ENCODE results near the gene AOPEP. TPM values are rescaled to one million over a fixed set of nuclear protein-coding genes. Genes with fewer than 3 reads are reported as not detected.
A peak's percentile ranks its signal among the peaks of the same experiment; 100 is the strongest.

The AOPEP gene
- total and polyA plus RNA-seq, 9 of the 15 experiments (the other 6 are each of a cell fraction or from before 2014, with no cell fraction given), result 4.5 to 19.3 (median 13.5) TPM

- no peak overlapping the region for H3K9ac ChIP-seq (ENCODE audit: insufficient read depth in 1 of 2, low read depth in 2 of 2, low read length in 2 of 2)
- POLR2A ChIA-PET, result interaction anchor here (0.6 to 1.7 kb wide), 4 partner anchors 8 to 77 kb away, joined by 3 to 5 read pairs (median 3); no protein-coding TSS in a partner anchor
- CTCF ChIA-PET (ENCODE audit: low intra/inter-chr PET ratio), result no interaction called here
- in situ Hi-C loops (cut with MboI) (no loop called here), intact Hi-C loops (cut with micrococcal nuclease) (no loop called here)
- no peaks in the 10 kb centered on the region for H4K20me1 ChIP-seq (replicated peaks; ENCODE audit: control insufficient read depth, insufficient read depth, low read length)
- no peaks in the 10 kb centered on the region for H3K9me3 ChIP-seq (replicated peaks; ENCODE audit: control insufficient read depth, insufficient read depth, low read depth, low read length)
- no TSS peak for BruUV-seq (replicated peaks)
- DNase-seq (ENCODE audit: extremely low read depth in 1 of 4, low spot score in 3 of 4), result no peak
- no peaks in the 10 kb centered on the region for H3K27me3 ChIP-seq (ENCODE audit: control insufficient read depth in 2 of 2, insufficient read depth in 2 of 2, low read length in 2 of 2)
- WGBS (ENCODE audit: insufficient coverage, low coverage, missing lambda C conversion rate), result 56% methylated on average over 10 of the region's 10 CpGs
- H3K4me3 ChIP-seq, result no peak overlapping the region
- H3K4me2 ChIP-seq (ENCODE audit: insufficient read depth, low read length), result no peak overlapping the region
- H3K4me1 ChIP-seq (replicated peaks in 1 of 2; ENCODE audit: control insufficient read depth in 2 of 2, insufficient read depth in 2 of 2, low read length in 2 of 2), result peaks cover 0 to 3% of the 10 kb centered on the region in 2 experiments; a peak in 2 of 5 replicates
- H3K36me3 ChIP-seq (ENCODE audit: control insufficient read depth, insufficient read depth, low read length), result no peaks in the 10 kb centered on the region
- no peak overlapping the region for H2AFZ ChIP-seq (ENCODE audit: low read depth, low read length)
- no peak for FAIRE-seq
- no peaks in the 10 kb centered on the region for H3K9me1 ChIP-seq (ENCODE audit: control insufficient read depth, insufficient read depth, low read length)
- ATAC-seq, result no peak
- no peak overlapping the region for H3K27ac ChIP-seq (ENCODE audit: extremely low read depth, low read depth, low read length)
- no peaks in the 10 kb centered on the region for H3K79me2 ChIP-seq (ENCODE audit: control insufficient read depth, insufficient read depth, low read length)
- TF ChIP-seq TRIM24 (IDR thresholded peaks at IDR 0.05) (no peak), SRSF7 (optimal IDR thresholded peaks at IDR 0.05; ENCODE audit: low read depth, low read length) (no peak), NONO (IDR thresholded peaks at IDR 0.05; ENCODE audit: low read depth in 2 of 2, low read length in 1 of 2) (no peak), TCF3 (CRISPR knock-in tag; IDR thresholded peaks at IDR 0.05) (peak; percentile 8; the same call in 1 of the 2 replicates), SRSF1 (IDR thresholded peaks at IDR 0.05; ENCODE audit: low read depth, low read length) (no peak), POLR2G (IDR thresholded peaks at IDR 0.05; ENCODE audit: low read depth, low read length) (no peak), HDGF (IDR thresholded peaks at IDR 0.05) (no peak), TFAP4 (CRISPR knock-in tag; IDR thresholded peaks at IDR 0.05; ENCODE audit: borderline replicate concordance) (0 out of 2 replicates have a peak, but pooled peaks have one; percentile 38), PTBP1 (IDR thresholded peaks at IDR 0.05; ENCODE audit: low read depth, low read length) (no peak), HOXB6 (CRISPR knock-in tag; IDR thresholded peaks at IDR 0.05; ENCODE audit: borderline replicate concordance) (no peak), CTBP1 (IDR thresholded peaks at IDR 0.05; ENCODE audit: borderline replicate concordance) (no peak), TEAD4 (IDR thresholded peaks at IDR 0.05; ENCODE audit: low read length) (0 out of 2 replicates have a peak, but pooled peaks have one; percentile 12), TEAD4 (CRISPR knock-in tag; IDR thresholded peaks at IDR 0.05; ENCODE audit: borderline replicate concordance) (no peak), POLR2AphosphoS5 (IDR thresholded peaks at IDR 0.05; ENCODE audit: control insufficient read depth, insufficient read depth, low read depth, low read length) (no peak), ZBED1 (IDR thresholded peaks at IDR 0.05) (no peak), RBM14 (IDR thresholded peaks at IDR 0.05; ENCODE audit: borderline replicate concordance, insufficient read depth, low read depth, low read length) (no peak), NELFE (IDR thresholded peaks at IDR 0.05; ENCODE audit: insufficient read depth, insufficient read length) (no peak), TAF15 (IDR thresholded peaks at IDR 0.05; ENCODE audit: low read depth, low read length) (no peak), DIDO1 (tag; IDR thresholded peaks at IDR 0.05; ENCODE audit: low read depth) (no peak), IFI16 (CRISPR knock-in tag; IDR thresholded peaks at IDR 0.05) (no peak), PTRF (tag; IDR thresholded peaks at IDR 0.05) (no peak), ZNF431 (CRISPR knock-in tag; IDR thresholded peaks at IDR 0.05) (no peak), USF1 (CRISPR knock-in tag; IDR thresholded peaks at IDR 0.05) (no peak), SRSF3 (IDR thresholded peaks at IDR 0.05; ENCODE audit: insufficient read depth, low read length) (no peak)
Observed at GRCh38 chr9:95057101-95057500, 330.6 kb downstream of the AOPEP start.

Data from K562 (cell line).